NCI-H1694 treated with DMSO at 0.1 percent for 48 hours (cell line): ENCODE results near the gene MCAT.

Source experiments
- DNase-seq: peaks from one replicate; lab custom pipeline; 2025; lab: John Stamatoyannopoulos, UW

Gene MCAT

DNA sequence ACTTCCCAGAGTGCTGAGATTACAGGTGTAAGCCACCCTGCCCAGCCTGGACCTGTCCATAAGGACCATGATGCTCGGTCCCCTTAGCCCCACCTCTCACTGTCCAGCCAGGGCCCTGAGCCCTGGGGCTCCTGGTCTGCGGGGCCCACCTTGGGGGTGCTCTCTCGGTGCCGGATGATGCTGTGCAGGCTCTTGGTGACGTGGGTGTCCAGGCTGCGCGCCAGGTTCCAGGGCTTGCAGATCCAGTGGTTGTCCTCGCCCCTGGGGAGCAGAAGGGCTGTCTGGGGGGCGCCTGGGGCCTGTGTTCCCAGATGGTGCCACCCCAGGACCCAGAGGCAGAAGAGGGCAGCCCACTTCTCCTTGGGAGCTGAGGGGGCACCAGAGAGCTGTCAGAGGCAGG is 30.4 kb upstream of the MCAT start:
- no peak for DNase-seq

DNA sequence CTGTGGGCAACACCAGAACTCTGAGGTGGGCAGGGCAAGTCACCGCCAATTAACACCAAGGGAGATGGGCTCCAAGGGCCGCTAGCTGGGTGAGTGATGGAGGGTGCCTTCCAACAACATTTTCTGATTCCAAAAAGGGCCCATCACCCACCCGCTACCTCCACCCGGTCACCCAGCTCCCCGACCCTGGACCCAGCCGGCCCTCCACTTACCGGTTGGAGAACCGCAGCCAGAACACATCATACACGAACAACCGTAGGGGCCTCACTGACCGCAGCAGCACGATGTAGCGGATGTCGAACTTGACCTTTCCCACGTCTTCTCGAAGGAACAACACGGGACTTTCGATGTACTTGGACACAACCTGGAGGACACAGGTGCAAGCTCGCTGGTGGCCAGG is 29.0 kb upstream of the MCAT start:
- no peak for DNase-seq

DNA sequence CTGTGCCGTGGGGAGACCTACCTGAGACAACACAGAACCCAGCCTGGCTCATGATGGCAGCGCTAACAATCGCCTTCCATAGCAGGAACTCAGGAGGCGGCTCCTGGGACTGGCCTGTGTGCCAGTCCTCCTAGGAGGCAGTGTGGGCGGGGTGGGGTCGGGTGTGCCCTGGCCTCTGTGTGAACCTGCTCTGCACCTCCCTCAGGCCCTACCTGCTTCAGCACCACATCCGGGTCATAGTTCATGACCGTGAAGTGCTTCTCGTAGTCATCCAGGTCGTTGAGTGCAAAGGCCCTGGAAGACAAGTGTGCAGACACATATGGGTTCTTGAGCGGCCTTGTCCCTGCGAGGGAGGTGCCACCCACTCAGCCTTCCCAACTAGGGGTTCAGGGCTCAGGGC is 28.4 kb upstream of the MCAT start:
- DNase-seq, result no peak

DNA sequence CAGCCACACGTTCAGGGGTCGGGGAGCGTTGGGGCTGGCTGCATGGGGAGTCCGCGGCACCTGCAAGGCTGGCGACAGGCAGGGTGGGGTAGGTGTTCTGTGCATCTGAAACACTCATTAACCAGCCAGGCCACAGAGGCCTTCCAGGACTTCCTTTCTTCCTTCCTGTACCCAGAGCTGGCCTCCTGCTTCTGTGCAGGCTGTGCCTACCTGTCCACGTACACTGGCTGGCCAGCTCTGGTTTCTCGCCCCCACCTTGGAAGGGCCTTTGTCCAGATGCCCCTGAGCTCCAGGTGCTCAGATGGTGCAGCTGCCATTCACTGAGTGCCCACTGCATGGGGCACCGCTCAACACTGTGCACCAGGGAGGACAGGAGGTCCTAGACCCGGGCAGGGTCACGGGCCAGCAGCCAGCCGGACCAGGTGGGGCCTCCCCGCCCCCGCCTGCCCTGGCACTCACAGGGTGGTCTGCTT is 27.9 kb upstream of the MCAT start:
- no peak for DNase-seq

DNA sequence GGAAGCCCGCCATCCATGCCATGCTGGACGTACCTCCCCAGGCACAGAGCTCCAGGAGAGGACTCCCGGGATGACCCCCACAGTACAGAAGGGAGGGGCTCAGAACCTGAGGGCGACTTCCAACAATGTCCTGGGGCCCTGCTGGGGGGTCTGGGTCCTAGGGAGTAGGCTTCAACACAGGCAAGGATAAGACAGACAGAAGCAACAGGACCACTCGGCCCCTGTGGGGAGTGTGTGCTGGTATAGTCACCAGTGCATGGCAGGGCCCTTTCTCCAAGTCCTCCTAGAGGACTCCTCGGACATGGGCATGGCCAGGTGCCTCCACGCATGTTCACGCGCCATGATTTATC is 26.9 kb upstream of the MCAT start:
- DNase-seq, result no peak

DNA sequence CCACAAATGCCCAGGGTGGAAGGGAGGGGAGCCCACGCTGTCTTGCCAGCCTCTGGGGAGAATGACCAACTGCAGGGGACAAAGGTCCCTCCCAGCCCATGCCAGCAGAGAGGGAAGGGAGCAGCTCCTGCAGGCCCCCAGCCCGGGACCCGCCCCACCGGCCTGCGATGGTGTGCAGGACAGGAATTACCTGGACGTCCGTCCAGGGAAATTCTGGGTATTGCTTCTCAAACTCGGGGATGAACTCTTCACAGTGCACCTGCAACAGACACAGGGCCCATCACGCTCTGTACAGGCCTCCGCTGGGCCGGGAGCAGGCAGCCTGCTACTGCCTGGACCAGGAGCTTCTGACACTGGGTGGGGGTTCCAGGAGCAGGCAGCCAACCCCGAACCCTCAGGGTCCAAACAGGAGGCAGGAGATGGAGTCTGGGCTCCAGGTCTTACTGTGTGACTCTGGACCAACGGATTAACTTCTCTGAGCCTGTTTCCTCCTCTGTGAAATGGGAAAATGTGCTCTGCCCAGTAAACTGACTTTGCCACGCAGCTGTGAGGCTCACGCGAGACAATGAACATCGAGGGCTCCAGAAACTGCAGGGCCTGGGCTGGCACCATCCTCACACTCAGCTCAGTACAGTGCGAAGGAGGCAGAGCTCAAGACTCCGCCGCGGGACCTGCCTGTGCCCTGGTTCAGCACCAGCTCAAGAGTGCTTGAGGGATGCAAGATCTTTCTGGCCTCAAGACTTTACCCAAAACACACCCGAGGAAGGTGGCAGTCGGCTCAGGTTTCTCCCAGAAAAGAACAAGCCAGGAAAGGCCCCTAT is 26.3 kb upstream of the MCAT start:
- no peak for DNase-seq

DNA sequence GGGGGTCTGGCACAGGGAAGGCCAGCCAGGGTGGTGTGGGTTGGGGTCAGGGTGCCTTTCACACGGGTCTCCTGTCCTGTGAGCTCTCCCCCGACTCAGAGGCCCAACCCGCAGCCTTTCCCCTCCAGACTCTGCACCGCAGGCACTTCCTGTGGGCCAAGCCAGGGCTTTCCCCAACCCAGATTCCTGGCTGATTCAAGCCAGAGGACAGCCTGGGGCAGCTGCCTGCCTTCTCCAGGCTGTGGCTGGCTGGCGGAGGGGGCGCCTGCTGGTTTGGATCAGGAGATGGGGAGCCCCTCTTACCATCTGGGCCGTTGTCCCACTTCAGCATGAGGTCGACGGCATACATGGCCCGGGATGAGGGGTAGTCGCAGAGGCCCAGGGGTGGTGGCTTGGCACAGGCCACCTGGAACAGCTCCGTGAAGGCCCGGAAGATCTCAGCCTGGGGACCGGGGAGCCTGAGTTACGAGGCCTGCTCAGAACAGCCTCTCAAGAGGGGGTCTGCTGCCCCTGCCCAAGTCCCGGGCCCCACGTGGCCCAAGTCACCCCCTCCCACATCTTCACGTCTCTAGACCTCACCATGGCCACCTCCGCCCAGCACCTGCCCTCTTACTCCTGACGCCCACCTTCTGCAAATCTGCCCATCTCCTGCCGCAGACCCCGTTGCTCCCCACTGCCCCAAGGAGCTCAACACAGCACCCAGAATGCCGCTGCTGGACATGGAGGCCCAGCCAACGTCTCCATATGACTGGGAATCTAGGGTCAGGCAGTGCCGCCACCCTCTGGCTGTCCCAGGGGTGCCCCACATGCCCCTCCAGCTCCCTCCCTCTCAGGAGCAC is 25.5 kb upstream of the MCAT start:
- no peak for DNase-seq

DNA sequence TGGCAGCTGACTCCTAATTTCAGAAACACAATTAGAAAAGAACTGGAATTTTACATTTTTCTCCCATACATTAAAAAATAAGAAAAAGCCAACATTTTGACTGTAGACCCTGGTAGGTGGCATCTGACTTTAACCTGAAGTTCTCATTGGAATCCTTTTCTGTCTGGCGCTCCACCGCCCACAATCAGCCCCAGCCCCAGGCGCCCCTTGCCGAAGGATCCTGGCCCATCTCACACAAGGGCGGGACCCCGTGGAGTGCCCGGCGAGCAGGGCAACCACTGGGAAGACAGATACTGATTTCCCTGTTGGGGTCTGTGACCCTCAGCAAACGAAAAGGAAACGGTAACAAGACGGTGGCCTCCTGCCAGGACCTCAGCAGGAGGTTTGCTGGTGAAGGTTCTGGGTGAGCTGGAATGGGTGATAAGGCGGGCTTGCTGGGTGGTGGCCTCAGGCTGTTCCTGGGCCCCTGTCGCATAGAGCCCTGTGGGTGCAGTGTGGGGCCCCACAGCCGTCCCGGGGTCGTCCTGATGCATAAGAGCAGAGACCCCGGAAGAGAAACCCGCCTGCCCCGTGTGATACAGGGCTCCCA is 23.9 kb upstream of the MCAT start:
- no peak for DNase-seq

DNA sequence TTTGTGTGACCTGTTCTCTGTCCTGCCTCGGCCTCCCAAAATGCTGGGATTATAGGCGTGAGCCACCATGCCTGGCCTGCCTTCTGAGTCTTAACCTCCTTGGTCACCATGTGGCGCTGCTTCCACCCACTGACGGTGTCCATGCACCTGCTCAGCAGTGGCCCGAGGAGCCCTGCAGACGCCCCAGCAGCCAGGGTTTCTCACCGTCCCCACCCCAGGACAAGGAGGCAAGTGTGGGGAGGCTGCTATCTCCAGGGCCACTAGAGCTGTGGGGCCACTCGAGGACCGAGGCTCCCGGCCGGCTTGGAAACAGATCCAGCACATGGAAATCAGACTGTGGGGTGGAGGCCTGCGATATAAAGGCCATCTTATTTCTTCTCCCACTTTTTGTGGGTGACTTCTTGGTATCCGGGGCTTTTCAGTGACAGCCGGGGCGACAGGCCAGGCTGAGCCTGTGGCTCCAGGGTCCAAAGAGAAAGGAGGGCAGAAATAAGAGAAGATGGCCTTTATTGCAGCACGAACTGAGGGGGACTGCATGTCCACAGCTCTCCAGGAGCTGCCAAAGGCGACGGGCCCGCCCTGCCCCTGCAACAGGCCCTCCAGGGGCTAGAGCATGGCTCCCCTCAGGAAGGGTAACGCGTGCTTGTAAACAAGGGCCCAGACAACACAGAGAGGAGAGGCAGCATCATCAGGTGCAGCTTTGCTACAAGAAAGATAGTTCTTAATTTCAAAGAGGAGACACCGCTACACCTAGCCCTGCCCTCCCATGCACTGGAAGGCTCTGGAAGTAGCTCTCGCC is 23.1 kb upstream of the MCAT start:
- DNase-seq, result no peak

DNA sequence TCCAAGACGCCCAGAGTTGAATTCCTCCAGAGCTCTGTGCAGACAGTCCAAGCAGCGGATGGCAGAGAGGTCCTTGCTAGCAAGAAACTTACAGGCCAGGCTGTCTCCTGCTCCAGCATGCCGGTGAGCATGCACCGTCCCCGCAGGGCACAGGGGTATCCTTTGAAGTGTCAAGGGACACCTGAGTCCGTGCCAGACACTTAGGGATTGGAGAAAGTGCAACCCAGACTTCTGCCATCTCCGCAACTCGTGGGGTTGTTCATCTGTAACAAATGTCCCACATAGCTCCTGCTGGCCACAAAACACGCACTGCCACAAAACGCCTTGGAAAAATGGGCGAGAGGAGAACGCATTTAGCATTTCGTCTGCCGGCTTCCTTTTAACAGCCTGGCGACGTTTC is 21.4 kb upstream of the MCAT start:
- DNase-seq, result no peak

DNA sequence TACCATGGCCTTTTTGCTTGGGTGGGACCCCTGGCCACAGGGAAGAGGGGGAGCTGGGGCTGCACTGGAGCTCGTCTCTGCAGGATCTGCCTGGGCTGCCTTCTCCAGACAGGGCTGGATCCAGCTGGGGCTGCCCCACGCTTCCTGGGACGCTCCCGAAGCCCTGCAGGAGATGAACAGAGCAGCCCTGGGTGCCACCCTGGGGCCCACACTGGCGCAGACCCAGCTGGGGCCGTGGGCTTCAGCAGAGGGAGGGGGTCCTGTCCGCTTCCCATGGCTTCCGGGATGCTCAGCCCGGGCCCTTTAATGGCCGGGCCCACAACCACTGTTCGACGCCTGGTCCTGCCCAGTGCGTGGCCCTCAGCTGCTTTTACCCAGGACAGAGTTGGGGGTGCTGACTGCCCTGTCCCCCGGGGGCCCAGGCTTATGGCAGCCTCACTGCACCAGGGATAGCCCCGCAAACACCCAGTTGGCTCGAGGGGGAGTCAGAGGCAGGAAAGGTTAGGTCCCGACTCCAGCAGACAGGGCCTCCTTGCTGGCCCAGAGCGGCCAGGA is 20.1 kb upstream of the MCAT start:
- no peak for DNase-seq

DNA sequence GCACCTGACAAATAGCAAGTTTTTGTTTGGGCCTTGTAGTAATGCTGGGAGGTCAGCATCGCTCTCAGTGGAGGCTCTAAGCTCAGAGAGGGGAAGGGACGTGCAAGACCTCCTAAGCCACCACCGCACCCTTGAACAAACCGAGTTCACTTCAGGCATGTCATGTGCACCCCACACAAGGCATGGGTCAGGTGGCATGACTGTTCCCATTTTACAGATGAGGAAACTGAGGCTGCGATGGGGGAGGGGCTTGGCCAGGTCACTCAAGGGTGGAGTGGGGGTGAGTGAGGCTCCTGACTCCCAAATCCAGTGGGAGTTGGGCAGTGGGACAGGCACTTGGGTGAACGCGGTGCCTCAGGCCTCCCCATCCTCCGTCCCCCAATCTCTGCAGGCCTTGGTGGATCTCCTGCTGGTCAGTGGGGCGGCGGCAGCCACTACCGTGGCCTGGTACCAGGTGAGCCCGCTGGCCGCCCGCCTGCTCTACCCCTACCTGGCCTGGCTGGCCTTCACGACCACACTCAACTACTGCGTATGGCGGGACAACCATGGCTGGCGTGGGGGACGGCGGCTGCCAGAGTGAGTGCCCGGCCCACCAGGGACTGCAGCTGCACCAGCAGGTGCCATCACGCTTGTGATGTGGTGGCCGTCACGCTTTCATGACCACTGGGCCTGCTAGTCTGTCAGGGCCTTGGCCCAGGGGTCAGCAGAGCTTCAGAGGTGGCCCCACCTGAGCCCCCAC is 19.4 kb upstream of the MCAT start:
- DNase-seq, result no peak

DNA sequence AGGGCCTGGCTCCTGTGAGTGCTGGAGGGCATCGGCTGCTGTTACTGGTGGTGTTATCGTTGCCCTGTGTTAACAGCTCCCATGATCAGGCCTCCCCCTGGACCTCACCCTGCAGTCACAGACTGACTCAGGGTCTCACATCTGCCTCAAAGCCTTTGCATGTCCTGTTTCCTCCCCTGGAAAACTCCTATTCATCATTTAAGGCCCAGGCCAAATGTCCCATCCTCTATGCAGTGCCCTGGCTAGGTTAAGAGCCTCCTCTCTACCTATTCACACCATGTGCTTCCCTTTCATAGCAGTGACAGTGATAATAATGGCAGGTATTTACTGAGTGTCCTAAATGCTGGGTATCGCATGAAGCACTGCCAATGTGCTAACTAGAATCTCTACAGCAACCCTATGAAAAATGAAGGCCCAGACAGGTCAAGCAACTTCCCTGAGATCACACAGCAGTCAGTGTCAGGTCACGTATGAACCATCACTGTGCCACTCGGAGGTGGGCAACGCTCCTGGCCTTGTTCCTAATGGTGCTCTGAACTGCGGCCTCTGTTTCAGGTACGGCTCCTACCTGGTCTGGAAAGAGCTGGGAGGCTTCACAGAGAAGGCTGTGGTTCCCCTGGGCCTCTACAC is 17.4 kb upstream of the MCAT start:
- DNase-seq, result no peak

DNA sequence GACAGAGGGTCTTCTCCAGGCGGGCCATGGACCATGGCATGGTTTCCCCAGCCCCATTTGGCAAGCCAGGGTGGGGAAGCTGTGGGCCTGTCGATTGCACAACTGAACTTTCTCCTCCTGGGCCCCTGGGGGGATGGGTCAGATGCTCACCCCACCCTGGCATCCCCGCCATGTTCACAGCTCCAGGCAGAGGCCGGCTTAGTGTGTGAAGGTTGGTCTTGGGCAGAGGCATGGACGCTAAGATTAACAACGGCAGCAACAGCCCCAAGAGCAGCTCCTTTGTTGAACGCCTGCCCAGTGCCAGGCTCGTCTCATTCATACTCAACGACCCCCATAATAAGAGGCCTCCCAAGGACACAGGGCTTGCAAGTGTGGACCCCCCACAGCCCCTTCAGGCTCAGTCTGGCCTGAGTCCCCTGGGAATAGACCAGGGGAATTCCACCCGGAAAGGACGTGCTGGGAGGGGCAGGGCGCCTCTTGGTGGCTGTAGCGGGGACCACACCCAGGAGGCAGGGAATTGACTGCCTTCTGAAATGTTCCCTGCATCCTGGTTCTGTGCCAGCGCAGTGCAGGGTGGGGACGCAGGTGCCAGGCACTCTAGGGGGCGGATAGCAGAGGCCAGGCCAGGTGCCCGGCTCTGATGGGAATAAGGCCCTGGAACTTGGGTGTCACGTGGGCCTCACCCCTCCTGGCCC is 16.4 kb upstream of the MCAT start:
- DNase-seq, result no peak

DNA sequence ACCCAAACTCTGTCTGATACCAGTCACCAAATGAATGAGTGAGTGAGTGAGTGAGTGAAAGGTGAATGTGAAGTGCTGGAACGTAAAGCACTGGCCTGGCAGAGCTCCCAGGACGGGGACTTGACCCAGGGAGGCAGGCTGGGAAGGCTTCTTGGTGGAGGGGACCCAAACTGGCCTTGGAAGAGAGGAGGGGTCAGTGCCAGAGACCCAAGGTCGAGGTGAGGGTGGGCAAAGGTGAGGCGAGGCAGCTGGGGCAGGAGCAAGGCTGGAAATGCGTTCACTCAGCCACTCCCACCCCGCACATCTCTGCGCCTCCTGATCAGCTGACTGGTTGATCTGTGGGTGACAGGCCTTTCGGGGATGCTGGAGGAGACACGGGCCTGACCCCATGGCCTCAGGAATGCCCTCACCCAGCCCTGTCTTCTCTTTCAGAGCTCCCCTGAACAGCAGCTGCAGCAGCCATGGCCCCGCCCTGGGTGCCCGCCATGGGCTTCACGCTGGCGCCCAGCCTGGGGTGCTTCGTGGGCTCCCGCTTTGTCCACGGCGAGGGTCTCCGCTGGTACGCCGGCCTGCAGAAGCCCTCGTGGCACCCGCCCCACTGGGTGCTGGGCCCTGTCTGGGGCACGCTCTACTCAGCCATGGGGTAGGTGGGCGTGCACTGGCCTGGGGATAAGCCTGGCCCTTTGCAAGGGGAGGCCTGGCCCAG is 15.7 kb upstream of the MCAT start:
- DNase-seq, result no peak

DNA sequence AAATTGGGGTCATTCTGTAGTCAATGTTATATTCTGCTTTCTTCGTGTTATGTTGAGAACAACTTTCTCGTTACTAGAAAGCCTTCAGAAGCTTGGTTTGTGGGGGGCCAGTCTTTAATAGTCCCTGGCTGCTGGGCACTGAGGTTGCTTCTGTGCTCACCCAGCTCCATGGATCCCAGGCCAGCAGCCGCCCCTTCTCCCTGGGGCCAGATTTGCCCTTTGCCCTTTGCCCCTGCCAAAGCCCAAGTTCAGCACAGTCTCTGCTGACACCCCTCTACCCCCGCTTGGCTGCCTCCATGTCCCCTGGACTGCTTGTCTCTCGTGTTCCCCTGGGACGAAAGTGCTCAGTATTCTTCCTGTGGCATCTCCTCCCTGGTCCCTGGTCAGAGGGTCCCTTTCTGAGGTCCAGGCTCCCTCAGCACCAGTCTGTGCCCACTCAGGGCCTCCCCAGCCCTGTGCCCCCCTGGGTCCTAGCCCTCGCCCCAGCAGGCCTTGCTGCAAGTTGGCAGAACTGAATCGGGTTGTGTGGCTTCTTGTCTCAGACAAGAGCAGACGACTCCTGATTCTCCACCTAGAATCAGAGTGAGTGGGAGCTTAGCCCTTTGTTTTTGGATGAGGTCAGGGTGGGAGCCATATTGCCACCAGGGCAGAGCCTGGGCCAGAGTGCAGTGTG is 14.8 kb upstream of the MCAT start:
- no peak for DNase-seq

DNA sequence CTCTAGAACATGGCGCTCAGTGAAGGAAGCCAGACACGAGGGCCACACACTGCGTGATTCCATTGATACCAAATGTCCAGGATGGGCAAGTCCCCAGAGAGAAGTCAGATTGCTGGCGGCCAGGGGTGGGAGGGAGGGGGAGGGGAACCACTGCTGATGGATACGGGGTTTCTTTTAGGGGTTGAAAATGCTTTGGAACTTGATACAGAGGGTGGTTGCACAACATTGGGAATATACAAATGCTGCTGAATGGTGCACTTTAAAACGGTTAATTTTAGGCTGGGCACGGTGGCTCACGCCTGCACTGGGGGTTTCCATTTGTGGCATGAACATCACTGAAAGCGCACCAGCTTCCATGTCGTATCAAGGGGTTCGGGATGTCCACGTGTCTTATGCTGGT is 13.2 kb upstream of the MCAT start:
- no peak for DNase-seq

DNA sequence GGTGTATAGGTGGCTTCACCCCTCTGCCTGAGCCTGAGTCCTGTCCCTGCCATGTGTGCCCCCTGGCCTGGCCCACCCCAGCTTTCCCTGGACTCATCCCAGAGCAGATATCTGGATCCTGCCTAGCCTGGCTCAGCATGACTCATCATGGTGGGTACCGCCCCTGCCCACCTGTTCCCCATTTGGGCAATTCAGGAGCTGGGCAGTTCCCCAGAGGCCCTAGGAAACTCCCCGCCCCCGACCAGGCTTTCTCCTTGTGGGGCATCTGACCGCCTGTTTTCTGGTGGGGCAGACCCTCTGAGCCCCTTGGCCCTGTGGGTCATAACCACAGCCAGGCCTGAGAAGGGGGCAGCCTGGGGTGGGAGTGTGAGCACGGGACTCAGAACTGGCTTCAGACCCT is 12.6 kb upstream of the MCAT start:
- DNase-seq, result peak; percentile 18
